Endometrial microvascular endothelial cells (primary cell): ENCODE results near the gene NPSR1. TPM values are rescaled to one million over a fixed set of nuclear protein-coding genes. Genes with fewer than 3 reads are reported as not detected.

Experiments
- in situ Hi-C: cut with HindIII; loops from 2 replicates; pipeline ENCODE4 v1.10.0; 2017; ENCODE audit warnings: low sequenced_read_pairs, low pct_unique_long_range_greater_than_20kb; ENCODE audit errors: inconsistent ontology term
- total RNA-seq: library from RNA; depleted of rRNA; stranded (reverse); fragments of >200 nt; gene quantifications from one replicate; pipeline ENCODE4 v1.2.3, GENCODE V29; 2015; ENCODE audit errors: inconsistent ontology term

The NPSR1 gene
- total RNA-seq, 1 donor from 2014 or later, result not detected

- in situ Hi-C loops, result no loop called here
Measured at GRCh38 chr7:34895202-34895601, 237.2 kb downstream of the NPSR1 start.
